ENCODE measurements around the gene F2RL1.

DNA sequence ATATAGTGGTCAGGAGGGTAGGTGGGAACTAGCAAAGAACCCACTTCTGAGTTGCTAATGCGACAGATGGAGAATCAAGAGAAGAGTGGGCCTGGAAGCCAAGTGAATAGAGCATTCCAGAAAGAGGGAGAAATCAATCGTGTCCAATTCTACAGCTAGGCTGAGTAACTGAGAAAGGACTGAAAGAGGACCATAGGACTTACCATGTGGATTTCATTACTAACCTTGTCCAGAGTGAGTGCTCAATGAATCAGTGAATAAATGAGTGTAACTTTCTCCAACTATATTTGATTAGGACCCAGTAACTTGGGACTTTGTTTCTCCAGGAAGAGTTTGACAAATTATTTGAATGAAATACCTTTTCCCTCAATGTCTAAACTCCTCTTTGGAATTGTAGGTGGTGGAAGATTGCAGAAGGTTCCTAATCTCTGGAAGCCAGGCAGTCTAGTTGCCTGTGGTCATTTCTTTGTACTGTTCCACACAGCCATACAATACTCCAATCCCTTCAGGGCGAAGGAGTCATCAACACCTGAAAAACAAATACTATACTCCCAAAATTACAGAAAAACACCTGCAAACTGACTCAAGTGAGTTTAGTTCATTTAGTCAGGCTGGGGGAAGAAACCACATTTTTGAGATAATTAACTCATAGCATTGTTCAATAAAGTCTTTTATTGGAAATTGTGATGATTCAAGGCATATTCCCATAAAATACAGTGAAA, 2.6 kb upstream of the F2RL1 start:
- TF ChIP-seq, protein P1, sequence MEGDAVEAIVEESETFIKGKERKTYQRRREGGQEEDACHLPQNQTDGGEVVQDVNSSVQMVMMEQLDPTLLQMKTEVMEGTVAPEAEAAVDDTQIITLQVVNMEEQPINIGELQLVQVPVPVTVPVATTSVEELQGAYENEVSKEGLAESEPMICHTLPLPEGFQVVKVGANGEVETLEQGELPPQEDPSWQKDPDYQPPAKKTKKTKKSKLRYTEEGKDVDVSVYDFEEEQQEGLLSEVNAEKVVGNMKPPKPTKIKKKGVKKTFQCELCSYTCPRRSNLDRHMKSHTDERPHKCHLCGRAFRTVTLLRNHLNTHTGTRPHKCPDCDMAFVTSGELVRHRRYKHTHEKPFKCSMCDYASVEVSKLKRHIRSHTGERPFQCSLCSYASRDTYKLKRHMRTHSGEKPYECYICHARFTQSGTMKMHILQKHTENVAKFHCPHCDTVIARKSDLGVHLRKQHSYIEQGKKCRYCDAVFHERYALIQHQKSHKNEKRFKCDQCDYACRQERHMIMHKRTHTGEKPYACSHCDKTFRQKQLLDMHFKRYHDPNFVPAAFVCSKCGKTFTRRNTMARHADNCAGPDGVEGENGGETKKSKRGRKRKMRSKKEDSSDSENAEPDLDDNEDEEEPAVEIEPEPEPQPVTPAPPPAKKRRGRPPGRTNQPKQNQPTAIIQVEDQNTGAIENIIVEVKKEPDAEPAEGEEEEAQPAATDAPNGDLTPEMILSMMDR (tag by site-specific recombination; IDR thresholded peaks at IDR 0.05), result no peak
- TF ChIP-seq ZNF10 (tag by site-specific recombination; IDR thresholded peaks at IDR 0.05), result no peak
- no peak for TF ChIP-seq SCRT1 (tag by site-specific recombination; IDR thresholded peaks at IDR 0.05; ENCODE audit: borderline replicate concordance)
- TF ChIP-seq ZNF423 (tag by site-specific recombination; IDR thresholded peaks at IDR 0.05), result no peak
- TF ChIP-seq ZNF157 (tag by site-specific recombination; IDR thresholded peaks at IDR 0.05), result no peak
